Neutrophil (primary cell): ENCODE measurements around the gene RGS10.
"Not testable (repeated sequence)": the region's sequence is repeated elsewhere in the genome, so short reads cannot be mapped to it uniquely, and the experiment has no call there.

ENCODE experiments used
- H3K27ac ChIP-seq: fragments of 200-600 bp; sonication (generic); 2 replicates; pipeline ENCODE4 v1.5.1; 2016; ENCODE audit warnings: mild to moderate bottlenecking, moderate library complexity
- H3K27me3 ChIP-seq: fragments of 200-600 bp; sonication (generic); 2 replicates; pipeline ENCODE4 v1.6.0; 2016; ENCODE audit warnings: mild to moderate bottlenecking
- H3K36me3 ChIP-seq: fragments of 200-600 bp; sonication (generic); 2 replicates; pipeline ENCODE4 v1.5.1; 2017
- H3K4me1 ChIP-seq, 2 experiments: fragments of 200-600 bp in 1 of 2; sonication (generic) in 1 of 2; 1 replicate in 1 of 2; 2 replicates in 1 of 2; pipeline versions ENCODE4 v1.5.1 to v1.6.1; 2013 to 2016; ENCODE audit warnings: low read depth in 1 of 2, low read length in 1 of 2, mild to moderate bottlenecking in 1 of 2, moderate library complexity in 1 of 2; ENCODE audit not compliant: control insufficient read depth in 1 of 2, insufficient read depth in 1 of 2
- H3K4me3 ChIP-seq, 2 experiments: fragments of 200-600 bp in 1 of 2; sonication (generic) in 1 of 2; 1 replicate in 1 of 2; 2 replicates in 1 of 2; pipeline ENCODE4 v1.5.1; 2013 to 2016; ENCODE audit warnings: low read depth in 1 of 2, low read length in 1 of 2, mild to moderate bottlenecking in 1 of 2, moderate library complexity in 1 of 2
- H3K9me3 ChIP-seq: fragments of 200-600 bp; sonication (generic); 2 replicates; pipeline ENCODE4 v1.5.1; 2016
- TF ChIP-seq, protein P1 (sequence below): fragments of 200-600 bp; sonication (generic); IDR thresholded peaks from 2 replicates; pipeline ENCODE4 v1.5.1; 2016; ENCODE audit warnings: antibody characterized with exemption

RGS10 gene

DNA sequence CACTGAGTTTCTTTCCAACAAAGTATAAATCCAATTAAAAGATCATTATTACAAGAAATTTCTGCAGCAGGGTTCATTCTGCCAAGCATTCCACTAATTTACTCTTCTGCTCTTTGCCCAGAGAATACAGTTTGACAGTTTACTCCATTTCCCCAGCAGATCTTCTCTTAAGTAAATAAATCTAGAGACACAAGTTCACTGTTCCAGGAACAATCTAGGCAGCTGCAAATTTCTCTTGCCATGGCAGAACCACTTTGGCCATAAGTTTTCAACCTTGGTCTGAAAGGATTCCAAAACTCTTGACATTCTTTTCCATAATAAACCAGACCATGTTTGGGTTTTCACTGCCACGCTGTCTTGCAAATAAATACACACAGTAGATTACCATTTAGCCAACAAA, 11.5 kb downstream of the RGS10 start:
- Histone ChIP-seq H3K36me3 (no peaks in the 10 kb centered on the region), H3K4me1 (no peaks in the 10 kb centered on the region), H3K9me3 (no peaks in the 10 kb centered on the region), H3K4me3 (no peak overlapping the region), H3K27ac (no peak overlapping the region), H3K27me3 (no peaks in the 10 kb centered on the region)
- TF ChIP-seq, protein P1, sequence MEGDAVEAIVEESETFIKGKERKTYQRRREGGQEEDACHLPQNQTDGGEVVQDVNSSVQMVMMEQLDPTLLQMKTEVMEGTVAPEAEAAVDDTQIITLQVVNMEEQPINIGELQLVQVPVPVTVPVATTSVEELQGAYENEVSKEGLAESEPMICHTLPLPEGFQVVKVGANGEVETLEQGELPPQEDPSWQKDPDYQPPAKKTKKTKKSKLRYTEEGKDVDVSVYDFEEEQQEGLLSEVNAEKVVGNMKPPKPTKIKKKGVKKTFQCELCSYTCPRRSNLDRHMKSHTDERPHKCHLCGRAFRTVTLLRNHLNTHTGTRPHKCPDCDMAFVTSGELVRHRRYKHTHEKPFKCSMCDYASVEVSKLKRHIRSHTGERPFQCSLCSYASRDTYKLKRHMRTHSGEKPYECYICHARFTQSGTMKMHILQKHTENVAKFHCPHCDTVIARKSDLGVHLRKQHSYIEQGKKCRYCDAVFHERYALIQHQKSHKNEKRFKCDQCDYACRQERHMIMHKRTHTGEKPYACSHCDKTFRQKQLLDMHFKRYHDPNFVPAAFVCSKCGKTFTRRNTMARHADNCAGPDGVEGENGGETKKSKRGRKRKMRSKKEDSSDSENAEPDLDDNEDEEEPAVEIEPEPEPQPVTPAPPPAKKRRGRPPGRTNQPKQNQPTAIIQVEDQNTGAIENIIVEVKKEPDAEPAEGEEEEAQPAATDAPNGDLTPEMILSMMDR, result no peak

DNA sequence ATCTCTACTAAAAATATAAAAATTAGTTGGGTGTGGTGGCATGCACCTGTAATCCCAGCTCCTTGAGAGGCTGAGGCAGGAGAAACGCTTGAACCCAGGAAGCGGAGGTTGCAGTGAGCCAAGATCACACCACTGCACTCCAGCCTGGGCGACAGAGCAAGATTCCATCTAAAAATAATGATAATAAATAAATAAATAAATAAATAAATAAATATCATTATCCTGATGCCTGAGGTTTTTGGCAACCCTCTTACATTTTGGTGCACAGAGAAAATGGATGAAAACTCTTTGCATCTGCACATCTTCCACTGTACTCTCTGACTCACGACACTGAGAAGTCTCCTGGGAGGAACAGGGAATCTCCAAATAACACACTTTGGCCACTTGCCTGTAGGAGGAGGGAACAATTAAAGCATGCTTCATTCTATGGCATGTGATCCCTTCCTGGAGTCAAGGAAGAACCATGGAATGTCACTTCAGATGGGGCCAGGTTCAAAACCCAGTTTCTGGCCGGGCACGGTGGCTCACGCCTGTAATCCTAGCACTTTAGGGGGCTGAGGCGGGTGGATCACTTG, 13.8 kb downstream of the RGS10 start:
- H3K27ac ChIP-seq, H3K4me1 ChIP-seq, H3K36me3 ChIP-seq, H3K27me3 ChIP-seq, H3K9me3 ChIP-seq, H3K4me3 ChIP-seq: not testable (repeated sequence)

DNA sequence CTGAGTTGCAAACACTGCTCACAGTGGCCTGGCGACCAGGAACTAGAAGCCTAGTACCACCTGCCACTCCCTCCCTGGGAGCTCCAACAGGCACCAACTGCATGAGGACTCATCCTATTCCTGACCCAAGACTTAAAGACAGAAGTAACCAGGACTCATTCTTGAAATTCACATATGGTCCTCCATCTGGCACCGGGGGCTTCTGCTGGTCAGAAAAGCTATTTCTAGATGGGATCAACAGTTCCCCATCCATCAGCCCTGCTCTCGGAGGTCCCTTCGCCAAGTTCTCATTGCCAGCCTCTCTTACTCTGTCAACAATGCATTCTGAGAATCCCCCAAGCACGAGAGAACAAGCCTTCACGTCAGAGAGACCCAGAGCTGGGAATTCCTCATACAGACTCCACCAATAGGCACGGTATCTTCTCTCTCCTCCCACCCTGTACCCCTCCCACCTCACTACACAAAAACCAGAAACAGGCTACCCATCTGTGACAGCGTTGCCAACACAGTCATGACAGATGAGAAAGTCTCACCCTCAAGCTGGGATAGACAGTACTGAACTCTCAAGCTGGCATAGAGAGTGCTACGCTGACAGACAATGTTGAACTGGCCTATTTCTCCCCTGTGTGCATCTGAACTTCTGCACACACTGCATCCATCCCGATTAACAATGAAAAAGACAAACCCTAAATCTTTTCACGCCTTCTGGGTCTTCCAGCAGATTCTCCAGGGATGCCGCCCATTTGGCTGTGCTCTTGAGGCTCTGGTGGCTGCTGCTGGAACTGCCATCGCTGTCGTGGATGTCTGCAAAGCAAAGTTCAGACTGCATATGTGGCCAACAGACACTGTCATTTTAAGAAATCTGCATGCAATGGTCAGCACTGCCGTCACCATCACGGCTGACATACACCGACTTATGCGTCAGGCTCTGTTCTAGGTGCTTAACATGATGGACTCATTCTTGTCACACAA, 15.6 kb downstream of the RGS10 start:
- H3K27me3 ChIP-seq, result no peaks in the 10 kb centered on the region
- H3K36me3 ChIP-seq, result no peaks in the 10 kb centered on the region
- no peak overlapping the region for H3K4me3 ChIP-seq
- no peaks in the 10 kb centered on the region for H3K4me1 ChIP-seq
- no peaks in the 10 kb centered on the region for H3K9me3 ChIP-seq
- TF ChIP-seq, protein P1, result no peak
- H3K27ac ChIP-seq, result no peak overlapping the region

DNA sequence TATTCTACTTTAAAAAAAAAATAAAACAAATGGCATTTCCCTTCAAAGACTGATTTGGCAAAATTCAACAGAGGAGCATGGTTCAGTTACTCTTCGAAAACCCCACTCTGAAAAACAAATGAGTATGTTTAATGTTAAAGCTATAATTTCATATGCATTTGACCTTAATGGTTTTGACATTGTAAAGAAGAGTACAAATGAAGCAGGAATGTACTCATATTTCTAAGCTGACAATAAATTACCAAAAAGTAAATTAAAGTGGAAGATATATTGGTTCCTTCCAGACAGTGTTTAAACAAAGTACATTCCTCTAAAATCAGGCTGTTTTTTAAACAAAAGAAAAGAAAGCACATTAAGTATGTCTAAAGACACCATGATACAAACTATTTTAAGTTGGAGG, 16.4 kb downstream of the RGS10 start:
- H3K27ac ChIP-seq, result no peak overlapping the region
- H3K27me3 ChIP-seq, result no peaks in the 10 kb centered on the region
- no peaks in the 10 kb centered on the region for H3K9me3 ChIP-seq
- no peak overlapping the region for H3K4me3 ChIP-seq
- H3K4me1 ChIP-seq, result no peaks in the 10 kb centered on the region
- H3K36me3 ChIP-seq, result no peaks in the 10 kb centered on the region
- TF ChIP-seq, protein P1, result no peak

DNA sequence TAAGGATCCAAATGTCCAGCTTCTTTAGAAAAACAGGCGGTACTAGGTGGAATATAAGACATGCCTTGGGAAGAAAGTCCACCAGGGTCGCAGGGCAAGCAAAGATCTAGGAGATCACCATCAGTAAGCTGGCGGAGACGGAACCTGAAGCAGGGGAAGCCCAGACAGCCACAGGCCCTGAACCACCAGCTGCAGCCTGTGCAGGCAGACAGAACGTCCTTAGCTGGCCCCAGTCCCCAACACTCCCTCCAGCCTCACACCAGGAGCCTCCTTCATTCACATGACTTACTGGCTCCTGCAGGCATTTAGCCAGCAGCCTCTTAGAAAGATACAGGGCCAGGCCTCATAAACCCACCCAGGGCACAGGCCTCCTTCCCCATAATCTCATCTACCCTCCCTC, 17.4 kb downstream of the RGS10 start:
- no peaks in the 10 kb centered on the region for H3K9me3 ChIP-seq
- H3K27ac ChIP-seq, result no peak overlapping the region
- no peaks in the 10 kb centered on the region for H3K36me3 ChIP-seq
- TF ChIP-seq, protein P1, result no peak
- H3K4me3 ChIP-seq, result no peak overlapping the region
- no peaks in the 10 kb centered on the region for H3K4me1 ChIP-seq
- H3K27me3 ChIP-seq, result no peaks in the 10 kb centered on the region

DNA sequence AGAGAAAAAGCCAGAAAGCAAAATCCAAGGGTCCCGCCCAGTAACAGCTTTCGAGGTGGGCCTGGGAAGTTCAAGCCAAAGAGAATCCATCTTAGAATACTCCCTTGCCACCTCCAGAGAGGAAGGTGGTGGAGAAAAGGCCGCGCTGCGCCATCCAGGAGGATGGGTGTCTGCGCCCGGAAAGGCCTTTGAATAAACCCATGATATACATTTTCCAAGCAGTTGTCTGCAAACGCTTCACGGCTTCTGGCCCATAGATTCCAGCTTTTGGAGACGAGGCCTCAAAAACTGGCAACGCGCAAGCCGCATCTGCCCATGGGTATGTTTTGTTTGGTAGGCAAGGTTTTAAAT, 17.8 kb downstream of the RGS10 start:
- Histone ChIP-seq H3K27ac (no peak overlapping the region), H3K36me3 (no peaks in the 10 kb centered on the region), H3K9me3 (no peaks in the 10 kb centered on the region), H3K4me1 (no peaks in the 10 kb centered on the region), H3K27me3 (no peaks in the 10 kb centered on the region), H3K4me3 (no peak overlapping the region)
- TF ChIP-seq, protein P1, result no peak
